ENCODE data around the gene PTH1R. TPM values are rescaled to one million over a fixed set of nuclear protein-coding genes. Genes with fewer than 3 reads are reported as not detected.

The PTH1R gene
- polyA plus RNA-seq, 1 of the 3 experiments (the other 2 are of a cell fraction) = 0.07 TPM

- peak overlapping the region; percentile 90; the same call in 1 of the 2 replicates for H2AFZ ChIP-seq (ENCODE audit: low read depth)
Measured at GRCh38 chr3:46846624-46847542, 30.6 kb upstream of the PTH1R start.

More at GRCh38 chr3:46846624-46847542, 30.6 kb upstream of the PTH1R start:
- H3K36me3 ChIP-seq (replicated peaks in 1 of 2; ENCODE audit: control insufficient read depth in 1 of 2, insufficient read depth in 2 of 2, low read length in 1 of 2) = no peaks in the 10 kb centered on the region
- no peaks in the 10 kb centered on the region for H3K79me2 ChIP-seq (ENCODE audit: insufficient read depth)
- no peak for TF ChIP-seq YY1 (IDR thresholded peaks at IDR 0.05; ENCODE audit: low read depth)
- TF ChIP-seq SMC3 (IDR thresholded peaks at IDR 0.05; ENCODE audit: low read depth, low read length) = no peak
- TF ChIP-seq NFIC (IDR thresholded peaks at IDR 0.05; ENCODE audit: borderline replicate concordance) = no peak
- no peak for TF ChIP-seq USF1 (IDR thresholded peaks at IDR 0.05; ENCODE audit: borderline replicate concordance, low read depth)
- no peak for TF ChIP-seq TCF12 (IDR thresholded peaks at IDR 0.05)
- no peak for TF ChIP-seq RFX5 (IDR thresholded peaks at IDR 0.05; ENCODE audit: low read length)
- TF ChIP-seq GATA2 (CRISPR knock-in tag; IDR thresholded peaks at IDR 0.05) = no peak
- TF ChIP-seq MEF2A (IDR thresholded peaks at IDR 0.05; ENCODE audit: borderline replicate concordance, low read depth) = no peak
- no peak for TF ChIP-seq TEAD4 (IDR thresholded peaks at IDR 0.05; ENCODE audit: borderline replicate concordance, insufficient read depth)
- no peak for TF ChIP-seq RAD21 (IDR thresholded peaks at IDR 0.05; ENCODE audit: low read length)
- TF ChIP-seq ZBTB33 (IDR thresholded peaks at IDR 0.05; ENCODE audit: borderline replicate concordance, low read depth) = no peak
- TF ChIP-seq FOXJ3 (CRISPR knock-in tag; IDR thresholded peaks at IDR 0.05) = no peak
- TF ChIP-seq USF2 (IDR thresholded peaks at IDR 0.05; ENCODE audit: borderline replicate concordance, low read depth, low read length) = no peak
- TF ChIP-seq EP300 (IDR thresholded peaks at IDR 0.05; ENCODE audit: borderline replicate concordance in 1 of 2, low read depth in 1 of 2, low read length in 1 of 2) = no peak
- ChIA-PET POLR2A (interaction anchor here (0.7 to 2.5 kb wide), 7 partner anchors 13 to 144 kb away, joined by 3 to 15 read pairs (median 5); no protein-coding TSS in a partner anchor), CTCF (interaction anchor here (0.6 to 8.4 kb wide), 36 partner anchors 12 to 523 kb away, joined by 3 to 72 read pairs (median 5); partner anchors contain the start of genes MYL3, NBEAL2, PTH1R and TMIE)
- H3F3A ChIP-seq (replicated peaks; ENCODE audit: insufficient read depth) = no peaks in the 10 kb centered on the region
- H3K9ac ChIP-seq = no peak overlapping the region
- H3K4me3 ChIP-seq (ENCODE audit: low read depth in 2 of 2, low read length in 1 of 2) = peak overlapping the region in 1 of 2 experiments; percentile 49; a peak in 2 of 4 replicates
- H3K4me1 ChIP-seq (ENCODE audit: control insufficient read depth in 1 of 2, insufficient read depth in 2 of 2, low read depth in 1 of 2, low read length in 1 of 2) = peaks cover 0 to 27% of the 10 kb centered on the region in 2 experiments; a peak in 2 of 4 replicates
- no peak for DNase-seq
- no peaks in the 10 kb centered on the region for H3K9me2 ChIP-seq
- 94% methylated on average over 8 of the region's 9 CpGs for WGBS (ENCODE audit: low lambda C conversion rate)
- H4K20me1 ChIP-seq (ENCODE audit: insufficient read depth) = no peaks in the 10 kb centered on the region
- H3K4me2 ChIP-seq = peak overlapping the region; percentile 69; the same call in 1 of the 2 replicates
- no peaks in the 10 kb centered on the region for H3K27me3 ChIP-seq (ENCODE audit: insufficient read depth)
- H3K27ac ChIP-seq (ENCODE audit: low read depth in 2 of 2, low read length in 1 of 2) = peak overlapping the region in 1 of 2 experiments; percentile 98; a peak in 2 of 4 replicates
- H3K9me3 ChIP-seq = no peaks in the 10 kb centered on the region

Measured in SK-N-SH (cell line).